H4 (cell line): ENCODE measurements around the gene RGS11. TPM values are rescaled to one million over a fixed set of nuclear protein-coding genes. Genes with fewer than 3 reads are reported as not detected.

Experiments
- DNase-seq: peaks from one replicate; pipeline ENCODE4 v3.0.0-alpha.2; 2015; ENCODE audit warnings: low spot score
- total RNA-seq: library from RNA; depleted of rRNA; stranded (reverse); fragments of >200 nt; shearing (Covaris generic); gene quantifications from 2 replicates; pipeline ENCODE4 v1.2.3, GENCODE V29; 2014; rRNA removed

The RGS11 gene
- not detected in 2 replicates for total RNA-seq

- no peak for DNase-seq
Measured at GRCh38 chr16:275786-276232, at the start of gene RGS11. Gene RGS11 (minus strand): TSS chr16:275944. CDS start chr16:275911, 33 bp downstream.

- DNase-seq: no peak
Measured at GRCh38 chr16:324451-325334, 48.9 kb upstream of the RGS11 start.

- DNase-seq: no peak
Measured at GRCh38 chr16:324201-324450, 48.4 kb upstream of the RGS11 start.

GRCh38 chr16:322476-323143, 46.9 kb upstream of the RGS11 start:
- no peak for DNase-seq

- DNase-seq: no peak
Measured at GRCh38 chr16:321532-321931, 45.8 kb upstream of the RGS11 start.

GRCh38 chr16:320206-320605, 44.5 kb upstream of the RGS11 start:
- DNase-seq: no peak

GRCh38 chr16:318628-319027, 42.9 kb upstream of the RGS11 start:
- DNase-seq: no peak

- DNase-seq: no peak
Measured at GRCh38 chr16:317583-317982, 41.8 kb upstream of the RGS11 start.

- no peak for DNase-seq
Measured at GRCh38 chr16:316741-317464, 41.2 kb upstream of the RGS11 start.

GRCh38 chr16:314795-315299, 39.1 kb upstream of the RGS11 start:
- no peak for DNase-seq

GRCh38 chr16:314351-314750, 38.6 kb upstream of the RGS11 start:
- DNase-seq: no peak

GRCh38 chr16:311725-312124, 36.0 kb upstream of the RGS11 start:
- no peak for DNase-seq

GRCh38 chr16:309476-309875, 33.7 kb upstream of the RGS11 start:
- DNase-seq: no peak

- DNase-seq: no peak
Measured at GRCh38 chr16:307691-308312, 32.1 kb upstream of the RGS11 start.

GRCh38 chr16:306911-307370, 31.2 kb upstream of the RGS11 start:
- DNase-seq: no peak

- no peak for DNase-seq
Measured at GRCh38 chr16:305916-306626, 30.3 kb upstream of the RGS11 start.

- no peak for DNase-seq
Measured at GRCh38 chr16:303760-304505, 28.2 kb upstream of the RGS11 start.

GRCh38 chr16:301950-302349, 26.2 kb upstream of the RGS11 start:
- no peak for DNase-seq

GRCh38 chr16:301235-301634, 25.5 kb upstream of the RGS11 start:
- DNase-seq: no peak

GRCh38 chr16:297832-298231, 22.1 kb upstream of the RGS11 start:
- DNase-seq: no peak
